ENCODE data around the gene GPSM3.
"Not testable (repeated sequence)": the region's sequence is repeated elsewhere in the genome, so short reads cannot be mapped to it uniquely, and the experiment has no call there.

The GPSM3 gene

GRCh38 chr6:32218167-32218566 is 25.7 kb upstream of the GPSM3 start:
- H3K27me3 ChIP-seq (ENCODE audit: control insufficient read depth in 2 of 2, insufficient read depth in 2 of 2, low read length in 2 of 2) = no peaks in the 10 kb centered on the region
- H3K27ac ChIP-seq (ENCODE audit: low read depth in 2 of 2, low read length in 2 of 2) = no peak overlapping the region

GRCh38 chr6:32216998-32217397 is 24.6 kb upstream of the GPSM3 start:
- no peak overlapping the region for H3K4me3 ChIP-seq (ENCODE audit: low read length in 2 of 2)
- H3K4me1 ChIP-seq (ENCODE audit: control insufficient read depth in 2 of 2, insufficient read depth in 2 of 2, low read length in 2 of 2) = no peaks in the 10 kb centered on the region
- no peaks in the 10 kb centered on the region for H3K9me3 ChIP-seq (ENCODE audit: control insufficient read depth in 2 of 2, low read length in 2 of 2)
- H3K9ac ChIP-seq (ENCODE audit: low read depth in 1 of 2, low read length in 2 of 2) = no peak overlapping the region
- H3K36me3 ChIP-seq (ENCODE audit: control insufficient read depth in 2 of 2, insufficient read depth in 2 of 2, low read length in 2 of 2) = no peaks in the 10 kb centered on the region
- no peak overlapping the region for H3K27ac ChIP-seq (ENCODE audit: low read depth in 2 of 2, low read length in 2 of 2)
- no peaks in the 10 kb centered on the region for H3K27me3 ChIP-seq (ENCODE audit: control insufficient read depth in 2 of 2, insufficient read depth in 2 of 2, low read length in 2 of 2)

More at GRCh38 chr6:32218167-32218566, 25.7 kb upstream of the GPSM3 start:
- Histone ChIP-seq H3K36me3 (ENCODE audit: control insufficient read depth in 2 of 2, insufficient read depth in 2 of 2, low read length in 2 of 2) (no peaks in the 10 kb centered on the region), H3K9ac (ENCODE audit: low read depth in 1 of 2, low read length in 2 of 2) (no peak overlapping the region), H3K9me3 (ENCODE audit: control insufficient read depth in 2 of 2, low read length in 2 of 2) (no peaks in the 10 kb centered on the region), H3K4me3 (ENCODE audit: low read length in 2 of 2) (no peak overlapping the region), H3K4me1 (ENCODE audit: control insufficient read depth in 2 of 2, insufficient read depth in 2 of 2, low read length in 2 of 2) (no peaks in the 10 kb centered on the region)

- Histone ChIP-seq H3K4me1 (ENCODE audit: control insufficient read depth in 2 of 2, insufficient read depth in 2 of 2, low read length in 2 of 2) (no peaks in the 10 kb centered on the region), H3K9ac (ENCODE audit: low read depth in 1 of 2, low read length in 2 of 2) (no peak overlapping the region), H3K9me3 (ENCODE audit: control insufficient read depth in 2 of 2, low read length in 2 of 2) (no peaks in the 10 kb centered on the region), H3K36me3 (ENCODE audit: control insufficient read depth in 2 of 2, insufficient read depth in 2 of 2, low read length in 2 of 2) (no peaks in the 10 kb centered on the region), H3K4me3 (ENCODE audit: low read length in 2 of 2) (no peak overlapping the region), H3K27ac (ENCODE audit: low read depth in 2 of 2, low read length in 2 of 2) (no peak overlapping the region), H3K27me3 (ENCODE audit: control insufficient read depth in 2 of 2, insufficient read depth in 2 of 2, low read length in 2 of 2) (no peaks in the 10 kb centered on the region)
These were observed 23.8 kb upstream of the GPSM3 start for GRCh38 chr6:32216285-32216684.

- H3K4me1 ChIP-seq (ENCODE audit: control insufficient read depth in 2 of 2, insufficient read depth in 2 of 2, low read length in 2 of 2) = no peaks in the 10 kb centered on the region
- no peaks in the 10 kb centered on the region for H3K36me3 ChIP-seq (ENCODE audit: control insufficient read depth in 2 of 2, insufficient read depth in 2 of 2, low read length in 2 of 2)
- no peaks in the 10 kb centered on the region for H3K9me3 ChIP-seq (ENCODE audit: control insufficient read depth in 2 of 2, low read length in 2 of 2)
- H3K27ac ChIP-seq (ENCODE audit: low read depth in 2 of 2, low read length in 2 of 2) = no peak overlapping the region
- H3K9ac ChIP-seq (ENCODE audit: low read depth in 1 of 2, low read length in 2 of 2) = no peak overlapping the region
- no peak overlapping the region for H3K4me3 ChIP-seq (ENCODE audit: low read length in 2 of 2)
- no peaks in the 10 kb centered on the region for H3K27me3 ChIP-seq (ENCODE audit: control insufficient read depth in 2 of 2, insufficient read depth in 2 of 2, low read length in 2 of 2)
These were observed 23.2 kb upstream of the GPSM3 start for GRCh38 chr6:32215617-32216016.

- Histone ChIP-seq H3K9ac (ENCODE audit: low read depth in 1 of 2, low read length in 2 of 2) (no peak overlapping the region), H3K9me3 (ENCODE audit: control insufficient read depth in 2 of 2, low read length in 2 of 2) (no peaks in the 10 kb centered on the region), H3K4me3 (ENCODE audit: low read length in 2 of 2) (no peak overlapping the region)
These were observed 21.7 kb upstream of the GPSM3 start for GRCh38 chr6:32214126-32214525.

GRCh38 chr6:32213649-32214048 is 21.2 kb upstream of the GPSM3 start:
- Histone ChIP-seq H3K4me1 (ENCODE audit: control insufficient read depth in 2 of 2, insufficient read depth in 2 of 2, low read length in 2 of 2) (no peaks in the 10 kb centered on the region), H3K9me3 (ENCODE audit: control insufficient read depth in 2 of 2, low read length in 2 of 2) (no peaks in the 10 kb centered on the region), H3K27me3 (ENCODE audit: control insufficient read depth in 2 of 2, insufficient read depth in 2 of 2, low read length in 2 of 2) (no peaks in the 10 kb centered on the region), H3K36me3 (ENCODE audit: control insufficient read depth in 2 of 2, insufficient read depth in 2 of 2, low read length in 2 of 2) (no peaks in the 10 kb centered on the region), H3K27ac (ENCODE audit: low read depth in 2 of 2, low read length in 2 of 2) (no peak overlapping the region), H3K9ac (ENCODE audit: low read depth in 1 of 2, low read length in 2 of 2) (peak overlapping the region in 1 of 2 donors; percentile 4), H3K4me3 (ENCODE audit: low read length in 2 of 2) (no peak overlapping the region)

More at GRCh38 chr6:32214126-32214525, 21.7 kb upstream of the GPSM3 start:
- Histone ChIP-seq H3K27ac (ENCODE audit: low read depth in 2 of 2, low read length in 2 of 2) (no peak overlapping the region), H3K27me3 (ENCODE audit: control insufficient read depth in 2 of 2, insufficient read depth in 2 of 2, low read length in 2 of 2) (no peaks in the 10 kb centered on the region), H3K4me1 (ENCODE audit: control insufficient read depth in 2 of 2, insufficient read depth in 2 of 2, low read length in 2 of 2) (no peaks in the 10 kb centered on the region), H3K36me3 (ENCODE audit: control insufficient read depth in 2 of 2, insufficient read depth in 2 of 2, low read length in 2 of 2) (no peaks in the 10 kb centered on the region)

- Histone ChIP-seq H3K9ac (ENCODE audit: low read depth in 1 of 2, low read length in 2 of 2) (no peak overlapping the region), H3K27me3 (ENCODE audit: control insufficient read depth in 2 of 2, insufficient read depth in 2 of 2, low read length in 2 of 2) (no peaks in the 10 kb centered on the region), H3K36me3 (ENCODE audit: control insufficient read depth in 2 of 2, insufficient read depth in 2 of 2, low read length in 2 of 2) (no peaks in the 10 kb centered on the region), H3K9me3 (ENCODE audit: control insufficient read depth in 2 of 2, low read length in 2 of 2) (no peaks in the 10 kb centered on the region), H3K27ac (ENCODE audit: low read depth in 2 of 2, low read length in 2 of 2) (no peak overlapping the region), H3K4me1 (ENCODE audit: control insufficient read depth in 2 of 2, insufficient read depth in 2 of 2, low read length in 2 of 2) (no peaks in the 10 kb centered on the region), H3K4me3 (ENCODE audit: low read length in 2 of 2) (no peak overlapping the region)
These were observed 19.8 kb upstream of the GPSM3 start for GRCh38 chr6:32212076-32212760.

- not testable (repeated sequence) for H3K4me3 ChIP-seq (ENCODE audit: low read length in 2 of 2); H3K4me1 ChIP-seq (ENCODE audit: control insufficient read depth in 2 of 2, insufficient read depth in 2 of 2, low read length in 2 of 2); H3K36me3 ChIP-seq (ENCODE audit: control insufficient read depth in 2 of 2, insufficient read depth in 2 of 2, low read length in 2 of 2); H3K27ac ChIP-seq (ENCODE audit: low read depth in 2 of 2, low read length in 2 of 2); H3K9me3 ChIP-seq (ENCODE audit: control insufficient read depth in 2 of 2, low read length in 2 of 2); H3K27me3 ChIP-seq (ENCODE audit: control insufficient read depth in 2 of 2, insufficient read depth in 2 of 2, low read length in 2 of 2); H3K9ac ChIP-seq (ENCODE audit: low read depth in 1 of 2, low read length in 2 of 2)
These were observed 19.0 kb upstream of the GPSM3 start for GRCh38 chr6:32211432-32211831.

GRCh38 chr6:32210191-32210601 is 17.8 kb upstream of the GPSM3 start:
- Histone ChIP-seq H3K9me3 (ENCODE audit: control insufficient read depth in 2 of 2, low read length in 2 of 2) (no peaks in the 10 kb centered on the region), H3K4me1 (ENCODE audit: control insufficient read depth in 2 of 2, insufficient read depth in 2 of 2, low read length in 2 of 2) (no peaks in the 10 kb centered on the region), H3K9ac (ENCODE audit: low read depth in 1 of 2, low read length in 2 of 2) (no peak overlapping the region), H3K27ac (ENCODE audit: low read depth in 2 of 2, low read length in 2 of 2) (no peak overlapping the region), H3K4me3 (ENCODE audit: low read length in 2 of 2) (no peak overlapping the region), H3K36me3 (ENCODE audit: control insufficient read depth in 2 of 2, insufficient read depth in 2 of 2, low read length in 2 of 2) (no peaks in the 10 kb centered on the region), H3K27me3 (ENCODE audit: control insufficient read depth in 2 of 2, insufficient read depth in 2 of 2, low read length in 2 of 2) (no peaks in the 10 kb centered on the region)

GRCh38 chr6:32208996-32209395 is 16.6 kb upstream of the GPSM3 start:
- H3K27ac ChIP-seq (ENCODE audit: low read depth in 2 of 2, low read length in 2 of 2) = no peak overlapping the region
- H3K4me3 ChIP-seq (ENCODE audit: low read length in 2 of 2) = no peak overlapping the region
- no peaks in the 10 kb centered on the region for H3K4me1 ChIP-seq (ENCODE audit: control insufficient read depth in 2 of 2, insufficient read depth in 2 of 2, low read length in 2 of 2)
- no peaks in the 10 kb centered on the region for H3K9me3 ChIP-seq (ENCODE audit: control insufficient read depth in 2 of 2, low read length in 2 of 2)
- H3K27me3 ChIP-seq (ENCODE audit: control insufficient read depth in 2 of 2, insufficient read depth in 2 of 2, low read length in 2 of 2) = no peaks in the 10 kb centered on the region
- no peaks in the 10 kb centered on the region for H3K36me3 ChIP-seq (ENCODE audit: control insufficient read depth in 2 of 2, insufficient read depth in 2 of 2, low read length in 2 of 2)
- no peak overlapping the region for H3K9ac ChIP-seq (ENCODE audit: low read depth in 1 of 2, low read length in 2 of 2)
